ENCODE measurements around the gene DIPK1A.

- TF ChIP-seq CTCF (IDR thresholded peaks at IDR 0.05; ENCODE audit: borderline replicate concordance, extremely low read depth, low read length, poor library complexity, severe bottlenecking), result peak; percentile 31
- TF ChIP-seq EZH2 (IDR thresholded peaks at IDR 0.05; ENCODE audit: borderline replicate concordance, low read depth, low read length, severe bottlenecking), result no peak
Measured at GRCh38 chr1:92980732-92981647, 19.7 kb upstream of the DIPK1A start.

Measured in DND-41 (cell line).